ENCODE results near the gene CFAP46. TPM values are rescaled to one million over a fixed set of nuclear protein-coding genes. Genes with fewer than 3 reads are reported as not detected.
A peak's percentile ranks its signal among the peaks of the same experiment; 100 is the strongest.
"Not testable (repeated sequence)": the region's sequence is repeated elsewhere in the genome, so short reads cannot be mapped to it uniquely, and the experiment has no call there.

Gene CFAP46
- total and polyA plus RNA-seq, 12 donors = 0.36 to 1.9 (median 1.1) TPM

- no peak for TF ChIP-seq CTCF (IDR thresholded peaks at IDR 0.05)
- H3K4me3 ChIP-seq = no peak overlapping the region
- ATAC-seq = peak in 1 of 8 donors; percentile 24
- DNase-seq = no peak
- H3K36me3 ChIP-seq = no peaks in the 10 kb centered on the region
- intact Hi-C loops (cut with DNase I) = no loop called here
- no peak overlapping the region for H3K27ac ChIP-seq
- H3K9me3 ChIP-seq = peaks cover 0 to 20% (median 13%) of the 10 kb centered on the region in 11 donors
- 80 to 84% methylated on average over 20 of the region's 20 CpGs for WGBS, 2 donors
- peaks cover 0 to 58% (median 20%) of the 10 kb centered on the region in 7 donors for H3K27me3 ChIP-seq
- H3K4me1 ChIP-seq = peaks cover 0 to 9% (median 0%) of the 10 kb centered on the region in 9 donors
Observed at GRCh38 chr10:132844069-132844809, 98.1 kb downstream of the CFAP46 start.

DNA sequence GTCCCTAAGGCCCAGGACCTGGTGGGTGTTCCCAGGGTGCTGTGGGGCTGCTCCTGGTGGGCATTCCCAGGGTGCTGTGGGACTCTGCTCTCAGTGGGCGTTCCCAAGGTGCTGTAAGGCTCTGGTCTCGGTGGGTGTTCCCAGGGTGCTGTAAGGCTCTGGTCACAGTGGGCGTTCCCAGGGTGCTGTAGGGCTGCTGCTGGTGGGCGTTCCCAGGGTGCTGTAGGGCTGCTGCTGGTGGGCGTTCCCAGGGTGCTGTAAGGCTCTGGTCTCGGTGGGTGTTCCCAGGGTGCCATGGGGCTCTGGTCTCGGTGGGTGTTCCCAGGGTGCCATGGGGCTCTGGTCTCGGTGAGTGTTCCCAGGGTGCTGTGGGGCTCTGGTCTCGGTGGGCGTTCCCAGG lies 99.1 kb downstream of the CFAP46 start:
- H3K27me3 ChIP-seq = peaks cover 0 to 62% (median 16%) of the 10 kb centered on the region in 7 donors
- H3K27ac ChIP-seq; H3K36me3 ChIP-seq; H3K4me1 ChIP-seq; H3K4me3 ChIP-seq; ATAC-seq; intact Hi-C loops (cut with DNase I); DNase-seq: not testable (repeated sequence)
- H3K9me3 ChIP-seq = peaks cover 0 to 20% (median 13%) of the 10 kb centered on the region in 11 donors
- WGBS, 2 donors = 90 to 94% methylated on average over 10 of the region's 10 CpGs

DNA sequence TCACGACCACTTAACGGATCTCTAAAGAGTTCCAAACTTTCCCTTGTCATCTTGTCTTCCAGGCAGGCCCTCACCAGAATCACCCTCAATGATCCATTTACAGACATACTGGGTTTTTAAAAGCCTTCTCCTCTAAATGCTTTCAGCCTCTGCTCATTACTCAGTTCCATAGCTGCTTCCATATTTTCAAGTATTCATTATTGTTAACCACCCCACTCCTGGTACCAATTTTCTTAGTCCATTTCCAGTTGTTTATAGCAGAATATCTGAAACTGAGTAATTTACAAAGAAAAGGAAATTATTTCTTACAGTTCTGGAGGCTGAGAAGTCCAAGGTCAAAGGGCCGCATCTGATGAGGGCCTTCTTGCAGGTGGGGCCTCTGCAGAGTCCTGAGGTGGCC lies 100.0 kb downstream of the CFAP46 start:
- WGBS, 2 donors = 93 to 94% methylated on average over 3 of the region's 3 CpGs
- Histone ChIP-seq H3K36me3 (no peaks in the 10 kb centered on the region), H3K9me3 (peaks cover 0 to 20% (median 13%) of the 10 kb centered on the region in 11 donors), H3K4me3 (no peak overlapping the region), H3K4me1 (no peaks in the 10 kb centered on the region), H3K27me3 (peaks cover 0 to 55% (median 9%) of the 10 kb centered on the region in 7 donors), H3K27ac (no peak overlapping the region)
- DNase-seq (no peak), ATAC-seq (no peak)
- no peak for TF ChIP-seq CTCF (IDR thresholded peaks at IDR 0.05)
- intact Hi-C loops (cut with DNase I) = no loop called here

- ATAC-seq (no peak), DNase-seq (no peak)
- Histone ChIP-seq H3K36me3 (no peaks in the 10 kb centered on the region), H3K4me3 (no peak overlapping the region), H3K4me1 (peaks cover 0 to 5% (median 0%) of the 10 kb centered on the region in 9 donors), H3K9me3 (peaks cover 0 to 20% (median 13%) of the 10 kb centered on the region in 11 donors), H3K27ac (no peak overlapping the region), H3K27me3 (peaks cover 0 to 49% (median 4%) of the 10 kb centered on the region in 7 donors)
- TF ChIP-seq CTCF (IDR thresholded peaks at IDR 0.05) = no peak
- intact Hi-C loops (cut with DNase I) = no loop called here
- 61 to 86% methylated on average over 3 of the region's 3 CpGs for WGBS, 2 donors
Observed at GRCh38 chr10:132841615-132841975, 100.8 kb downstream of the CFAP46 start.
